ENCODE data around the gene MEGF8.

The MEGF8 gene

GRCh38 chr19:42351079-42351735 lies 25.8 kb downstream of the MEGF8 start:
- FAIRE-seq (no peak), DNase-seq (ENCODE audit: insufficient read length, low spot score) (no peak)

DNA sequence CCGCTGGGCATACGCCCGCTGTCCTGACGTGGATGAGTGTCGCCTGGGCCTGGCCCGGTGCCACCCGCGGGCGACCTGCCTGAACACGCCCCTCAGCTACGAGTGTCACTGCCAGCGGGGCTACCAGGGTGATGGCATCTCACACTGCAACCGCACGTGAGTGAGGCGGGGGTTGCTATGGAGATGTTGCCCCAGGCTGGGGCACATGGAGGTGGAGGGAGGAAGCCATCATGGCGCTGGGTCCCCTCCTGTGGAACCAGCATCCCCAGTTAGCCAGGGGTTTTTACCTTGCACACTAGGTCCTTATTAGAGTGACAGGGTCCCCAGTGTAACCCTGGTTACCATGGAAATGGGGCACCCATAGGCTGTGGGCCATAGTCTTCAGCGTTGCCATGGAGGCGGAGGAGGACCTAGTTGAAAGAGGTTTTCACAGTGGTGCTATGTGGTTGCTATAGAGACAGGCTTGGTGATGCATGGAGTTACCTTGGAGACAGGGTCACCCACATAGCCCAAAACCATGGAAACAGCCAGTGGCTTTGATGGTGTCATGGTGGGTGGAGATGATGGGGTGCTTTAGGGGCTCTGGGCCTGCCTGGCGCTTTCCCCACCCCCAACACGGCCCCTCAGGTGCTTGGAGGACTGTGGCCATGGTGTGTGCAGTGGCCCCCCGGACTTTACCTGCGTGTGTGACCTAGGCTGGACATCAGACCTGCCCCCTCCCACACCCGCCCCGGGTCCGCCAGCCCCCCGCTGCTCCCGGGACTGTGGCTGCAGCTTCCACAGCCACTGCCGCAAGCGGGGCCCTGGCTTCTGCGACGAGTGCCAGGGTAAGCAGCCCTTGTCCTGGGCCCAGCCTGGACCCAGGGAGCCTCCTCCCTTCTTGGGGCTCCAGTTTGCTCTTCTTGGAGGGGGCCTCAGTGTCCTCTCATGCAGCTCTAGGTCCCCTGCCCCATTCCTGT lies 27.1 kb downstream of the MEGF8 start:
- DNase-seq (ENCODE audit: insufficient read length, low spot score): no peak
- FAIRE-seq: no peak

- FAIRE-seq (no peak), DNase-seq (ENCODE audit: insufficient read length, low spot score) (no peak)
Observed at GRCh38 chr19:42353341-42354015, 28.0 kb downstream of the MEGF8 start.

DNA sequence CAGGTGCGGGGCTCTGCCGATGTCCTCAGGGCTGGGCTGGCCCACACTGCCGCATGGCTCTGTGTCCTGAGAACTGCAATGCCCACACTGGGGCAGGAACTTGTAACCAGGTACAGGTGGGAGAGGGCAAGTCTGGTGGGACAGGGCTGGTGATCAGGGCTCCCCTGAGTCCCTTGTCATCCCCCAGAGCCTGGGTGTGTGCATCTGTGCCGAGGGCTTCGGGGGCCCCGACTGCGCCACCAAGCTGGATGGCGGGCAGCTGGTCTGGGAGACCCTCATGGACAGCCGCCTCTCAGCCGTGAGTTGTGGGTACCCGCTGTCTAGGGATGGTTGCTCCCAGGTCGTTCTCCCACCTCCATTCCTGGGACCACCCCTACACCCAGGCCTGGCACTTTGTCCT lies 30.5 kb downstream of the MEGF8 start:
- DNase-seq (ENCODE audit: insufficient read length, low spot score) (no peak), FAIRE-seq (no peak)

- FAIRE-seq (no peak), DNase-seq (ENCODE audit: insufficient read length, low spot score) (no peak)
Observed at GRCh38 chr19:42356686-42357085, 31.3 kb downstream of the MEGF8 start.

DNA sequence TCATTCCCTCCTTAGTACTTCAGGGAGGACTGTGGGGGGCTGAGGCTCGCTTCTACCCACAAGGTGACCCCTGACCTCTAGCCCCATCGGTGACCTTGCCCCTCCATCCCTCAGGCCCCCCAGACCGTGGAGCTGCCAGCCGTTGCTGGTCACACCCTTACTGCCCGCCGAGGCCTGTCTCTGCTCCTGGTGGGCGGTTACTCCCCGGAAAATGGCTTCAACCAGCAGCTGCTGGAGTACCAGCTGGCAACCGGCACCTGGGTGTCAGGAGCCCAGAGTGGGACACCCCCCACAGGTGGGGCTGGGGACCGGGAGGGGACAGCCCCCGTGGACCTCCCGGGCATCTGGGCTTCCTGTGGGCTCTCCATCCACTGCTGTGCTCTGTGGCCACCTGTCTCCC lies 31.9 kb downstream of the MEGF8 start:
- DNase-seq (ENCODE audit: insufficient read length, low spot score) (no peak), FAIRE-seq (no peak)

GRCh38 chr19:42360787-42361544 lies 35.5 kb downstream of the MEGF8 start:
- FAIRE-seq (no peak), DNase-seq (ENCODE audit: insufficient read length, low spot score) (no peak)

- DNase-seq (ENCODE audit: insufficient read length, low spot score): no peak
- no peak for FAIRE-seq
Observed at GRCh38 chr19:42361545-42361910, 36.1 kb downstream of the MEGF8 start.

- DNase-seq (ENCODE audit: insufficient read length, low spot score) (no peak), FAIRE-seq (no peak)
Observed at GRCh38 chr19:42362342-42362741, 36.9 kb downstream of the MEGF8 start.

- FAIRE-seq: no peak
- no peak for DNase-seq (ENCODE audit: insufficient read length, low spot score)
Observed at GRCh38 chr19:42362891-42363440, 37.5 kb downstream of the MEGF8 start.

GRCh38 chr19:42363614-42364346 lies 38.3 kb downstream of the MEGF8 start:
- DNase-seq (ENCODE audit: insufficient read length, low spot score) (no peak), FAIRE-seq (peak; percentile 44)

GRCh38 chr19:42366673-42367072 lies 41.2 kb downstream of the MEGF8 start:
- no peak for FAIRE-seq

GRCh38 chr19:42367929-42368328 lies 42.5 kb downstream of the MEGF8 start:
- DNase-seq (ENCODE audit: insufficient read length, low spot score) (no peak), FAIRE-seq (no peak)

More at GRCh38 chr19:42366673-42367072, 41.2 kb downstream of the MEGF8 start:
- DNase-seq (ENCODE audit: insufficient read length, low spot score): no peak

DNA sequence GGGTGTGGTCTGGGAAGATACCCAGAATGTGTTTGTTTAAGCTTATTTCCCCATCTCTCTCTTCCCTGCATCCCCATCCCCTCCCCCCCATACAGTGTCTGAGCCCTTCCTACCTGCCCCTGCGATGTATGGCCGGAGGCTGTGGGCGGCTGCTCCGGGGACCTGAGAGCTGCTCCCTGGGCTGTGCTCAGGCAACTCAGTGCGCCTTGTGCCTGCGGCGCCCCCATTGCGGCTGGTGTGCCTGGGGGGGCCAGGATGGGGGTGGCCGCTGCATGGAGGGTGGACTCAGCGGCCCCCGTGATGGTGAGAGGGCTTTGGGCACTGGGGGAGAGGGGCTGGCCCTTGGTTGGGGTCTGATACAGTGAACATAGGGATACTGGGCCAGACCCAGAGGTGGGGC lies 42.9 kb downstream of the MEGF8 start:
- no peak for DNase-seq (ENCODE audit: insufficient read length, low spot score)
- FAIRE-seq: no peak

GRCh38 chr19:42368765-42369164 lies 43.3 kb downstream of the MEGF8 start:
- DNase-seq (ENCODE audit: insufficient read length, low spot score): no peak
- no peak for FAIRE-seq

DNA sequence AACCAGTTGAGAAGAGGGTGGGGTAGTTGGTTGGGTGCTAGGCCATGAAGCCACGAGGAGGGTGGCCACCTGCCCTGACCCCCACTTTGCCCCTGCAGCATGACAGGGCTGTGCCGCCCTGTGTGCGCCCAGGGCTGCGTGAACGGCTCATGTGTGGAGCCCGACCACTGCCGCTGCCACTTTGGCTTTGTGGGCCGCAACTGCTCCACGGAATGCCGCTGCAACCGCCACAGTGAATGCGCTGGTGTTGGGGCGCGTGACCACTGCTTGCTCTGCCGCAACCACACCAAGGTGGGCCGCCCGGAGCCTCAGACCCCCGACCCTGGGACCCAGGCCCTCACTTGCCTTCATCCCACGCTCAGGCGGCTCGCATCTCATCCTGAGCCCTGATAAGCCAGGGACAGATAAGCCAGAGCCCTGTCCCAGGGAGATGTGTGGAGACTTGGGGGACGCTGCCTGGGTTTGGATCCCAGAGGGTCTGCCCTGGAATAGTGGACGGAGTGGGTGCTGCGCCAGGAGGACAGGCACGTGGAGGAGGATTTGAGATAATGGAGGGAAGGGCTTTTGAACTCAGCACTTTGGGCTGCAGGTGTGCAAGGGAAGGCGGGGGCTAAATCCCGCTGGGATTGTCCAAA lies 44.1 kb downstream of the MEGF8 start:
- DNase-seq (ENCODE audit: insufficient read length, low spot score): no peak
- FAIRE-seq: no peak

- FAIRE-seq (no peak), DNase-seq (ENCODE audit: insufficient read length, low spot score) (no peak)
Observed at GRCh38 chr19:42370068-42370520, 44.7 kb downstream of the MEGF8 start.

- DNase-seq (ENCODE audit: insufficient read length, low spot score) (no peak), FAIRE-seq (no peak)
Observed at GRCh38 chr19:42370626-42371175, 45.3 kb downstream of the MEGF8 start.

GRCh38 chr19:42374826-42375376 lies 49.5 kb downstream of the MEGF8 start:
- DNase-seq (ENCODE audit: insufficient read length, low spot score) (no peak), FAIRE-seq (no peak)

Data from HTR-8/SVneo (cell line).